Liver (tissue), 9 donors: ENCODE data around the gene EXD2. TPM values are rescaled to one million over a fixed set of nuclear protein-coding genes. Genes with fewer than 3 reads are reported as not detected.

Experiments
- DNase-seq: peaks from one replicate; pipeline ENCODE4 v3.0.0-alpha.2; 2017; ENCODE audit warnings: low spot score
- H3K27ac ChIP-seq, 2 donors: one replicate each; pipeline ENCODE4 v1.7.0; 2013; ENCODE audit warnings: inconsistent platforms in 2 of 2, low read length in 2 of 2, control low read depth in 1 of 2, low read depth in 1 of 2, mild to moderate bottlenecking in 1 of 2
- H3K27me3 ChIP-seq, 4 donors: one replicate each; pipeline versions ENCODE4 v1.6.1 to v1.7.0; 2013; ENCODE audit warnings: low read length in 3 of 4, inconsistent platforms in 1 of 4, mild to moderate bottlenecking in 1 of 4, moderate library complexity in 1 of 4; ENCODE audit not compliant: control insufficient read depth in 4 of 4, insufficient read depth in 4 of 4
- H3K36me3 ChIP-seq, 4 donors: one replicate each; pipeline versions ENCODE4 v1.6.1 to v1.7.0; 2013; ENCODE audit warnings: low read length in 3 of 4, mild to moderate bottlenecking in 3 of 4, low read depth in 1 of 4, moderate library complexity in 1 of 4; ENCODE audit not compliant: control insufficient read depth in 4 of 4, insufficient read depth in 3 of 4
- H3K4me1 ChIP-seq, 4 donors: one replicate each; pipeline versions ENCODE4 v1.6.1 to v1.7.0; 2013; ENCODE audit warnings: low read length in 3 of 4, mild to moderate bottlenecking in 3 of 4, moderate library complexity in 1 of 4; ENCODE audit not compliant: control insufficient read depth in 4 of 4, insufficient read depth in 4 of 4
- H3K4me3 ChIP-seq, 3 donors: one replicate each; pipeline versions ENCODE4 v1.6.1 to v1.7.0; 2013; ENCODE audit warnings: low read length in 3 of 3, control low read depth in 1 of 3, low read depth in 1 of 3, mild to moderate bottlenecking in 1 of 3
- H3K9ac ChIP-seq, 2 donors: one replicate each; pipeline ENCODE4 v1.7.0; 2013; ENCODE audit warnings: low read length in 2 of 2, mild to moderate bottlenecking in 2 of 2, moderate library complexity in 2 of 2, control low read depth in 1 of 2, low read depth in 1 of 2
- H3K9me3 ChIP-seq, 4 donors: one replicate each; pipeline versions ENCODE4 v1.6.1 to v1.7.0; 2013; ENCODE audit warnings: low read length in 3 of 4; ENCODE audit not compliant: control insufficient read depth in 4 of 4
- ATF3 ChIP-seq: IDR thresholded peaks from 2 replicates; pipeline ENCODE4 v1.6.1; 2016; ENCODE audit warnings: antibody characterized with exemption
- CTCF ChIP-seq: fragments of 150-350 bp; IDR thresholded peaks from 2 replicates; pipeline ENCODE4 v1.5.1; 2017; ENCODE audit warnings: improper control_type of control experiment, low read depth, low read length; ENCODE audit not compliant: missing input control
- EGR1 ChIP-seq, 2 donors: IDR thresholded peaks; 2 replicates each; pipeline ENCODE4 v1.6.1; 2016 to 2018; ENCODE audit warnings: antibody characterized with exemption in 2 of 2, low read depth in 2 of 2
- FOXA1 ChIP-seq: IDR thresholded peaks from 2 replicates; pipeline ENCODE4 v1.6.1; 2016; ENCODE audit warnings: antibody characterized with exemption
- FOXA2 ChIP-seq: IDR thresholded peaks from 2 replicates; pipeline ENCODE4 v1.6.1; 2016; ENCODE audit warnings: antibody characterized with exemption
- GABPA ChIP-seq, 2 donors: IDR thresholded peaks in 1 of 2; conservative IDR thresholded peaks in 1 of 2; 2 replicates each; pipeline ENCODE4 v1.6.1; 2016; ENCODE audit warnings: antibody characterized with exemption in 2 of 2, mild to moderate bottlenecking in 1 of 2, moderate library complexity in 1 of 2
- HNF4A ChIP-seq, 2 donors: conservative IDR thresholded peaks; 2 replicates each; pipeline ENCODE4 v1.6.1; 2016; ENCODE audit warnings: antibody characterized with exemption in 2 of 2, mild to moderate bottlenecking in 2 of 2
- HNF4G ChIP-seq: IDR thresholded peaks from 2 replicates; pipeline ENCODE4 v1.6.1; 2016; ENCODE audit warnings: antibody characterized with exemption
- JUND ChIP-seq, 2 donors: IDR thresholded peaks; 2 replicates each; pipeline ENCODE4 v1.6.1; 2016; ENCODE audit warnings: antibody characterized with exemption in 2 of 2
- MAX ChIP-seq: IDR thresholded peaks from 2 replicates; pipeline ENCODE4 v1.6.1; 2016; ENCODE audit warnings: antibody characterized with exemption
- NR2F2 ChIP-seq: IDR thresholded peaks from 2 replicates; pipeline ENCODE4 v1.6.1; 2016; ENCODE audit warnings: antibody characterized with exemption
- RAD21 ChIP-seq, 2 donors: IDR thresholded peaks; 2 replicates each; pipeline ENCODE4 v1.6.1; 2016; ENCODE audit warnings: antibody characterized with exemption in 2 of 2, mild to moderate bottlenecking in 2 of 2
- REST ChIP-seq: IDR thresholded peaks from 2 replicates; pipeline ENCODE4 v1.6.1; 2016; ENCODE audit warnings: antibody characterized with exemption, mild to moderate bottlenecking
- RXRA ChIP-seq, 2 donors: IDR thresholded peaks; 2 replicates each; pipeline ENCODE4 v1.6.1; 2017 to 2018; ENCODE audit warnings: antibody characterized with exemption in 2 of 2, mild to moderate bottlenecking in 1 of 2
- SP1 ChIP-seq: IDR thresholded peaks from 2 replicates; pipeline ENCODE4 v1.6.1; 2018; ENCODE audit warnings: antibody characterized with exemption, mild to moderate bottlenecking
- TAF1 ChIP-seq: conservative IDR thresholded peaks from 2 replicates; pipeline ENCODE4 v1.6.1; 2016; ENCODE audit warnings: antibody characterized with exemption, mild to moderate bottlenecking
- YY1 ChIP-seq: IDR thresholded peaks from 2 replicates; pipeline ENCODE4 v1.6.1; 2016; ENCODE audit warnings: antibody characterized with exemption, mild to moderate bottlenecking
- ZBTB33 ChIP-seq: IDR thresholded peaks from 2 replicates; pipeline ENCODE4 v1.6.1; 2016; ENCODE audit warnings: antibody characterized with exemption
- WGBS: extraction: QIAGEN DNeasy Blood & Tissue Kit; methylation state at CpG from one replicate; pipeline ENCODE4 v1.1.7; 2013; 5-methylcytosine and 5-hydroxymethylcytosine counted together
- polyA plus RNA-seq, 2 donors: library from polyadenylated mRNA; stranded (reverse) in 1 of 2; unstranded in 1 of 2; fragments of 200-250 nt in 1 of 2; fragments of >200 nt in 1 of 2; fragmentation: Nextera tagmentation in 1 of 2; extraction: Ambion mirVana in 1 of 2; gene quantifications; one replicate each; pipeline versions ENCODE4 v1.2.1 to v1.2.3, GENCODE V29; 2013 to 2015
- total RNA-seq, 2 donors: library from RNA; depleted of rRNA; stranded (reverse); fragments of >200 nt; gene quantifications; one replicate each; pipeline ENCODE4 v1.2.3, GENCODE V29; 2014
- donor health status: healthy.
- donor health status: healthy.
- donor health status: healthy.
- donor health status: healthy.
- donor health status: healthy.

Gene EXD2
- total and polyA plus RNA-seq, 4 donors = 4.7 to 8.8 (median 5.0) TPM

GRCh38 chr14:69156224-69156623 is 35.1 kb upstream of the EXD2 start:
- no peak overlapping the region for H3K4me3 ChIP-seq
- DNase-seq = no peak
- H3K27ac ChIP-seq = no peak overlapping the region
- no peaks in the 10 kb centered on the region for H3K27me3 ChIP-seq
- H3K36me3 ChIP-seq = no peaks in the 10 kb centered on the region
- H3K9me3 ChIP-seq = no peaks in the 10 kb centered on the region
- H3K4me1 ChIP-seq = peaks cover 0 to 8% (median 1%) of the 10 kb centered on the region in 4 donors
- H3K9ac ChIP-seq = no peak overlapping the region
- no peak for TF ChIP-seq FOXA1
- no peak for TF ChIP-seq NR2F2
- no peak for TF ChIP-seq CTCF
- no peak for TF ChIP-seq RAD21 (IDR thresholded peaks at IDR 0.05)
- TF ChIP-seq MAX = no peak
- TF ChIP-seq FOXA2 = no peak
- TF ChIP-seq EGR1 (IDR thresholded peaks at IDR 0.05; ENCODE audit: low read depth in 2 of 2) = no peak
- no peak for TF ChIP-seq GABPA (IDR thresholded peaks at IDR 0.05 in 1 of 2, conservative IDR thresholded peaks at IDR 0.05 in 1 of 2)
- TF ChIP-seq HNF4G = no peak
- no peak for TF ChIP-seq ATF3
- TF ChIP-seq HNF4A (conservative IDR thresholded peaks at IDR 0.05) = no peak
- no peak for TF ChIP-seq RXRA (IDR thresholded peaks at IDR 0.05)
- no peak for TF ChIP-seq JUND (IDR thresholded peaks at IDR 0.05)
- no peak for TF ChIP-seq ZBTB33
- TF ChIP-seq YY1 = no peak
- no peak for TF ChIP-seq REST
- no peak for TF ChIP-seq SP1
- TF ChIP-seq TAF1 = no peak

DNA sequence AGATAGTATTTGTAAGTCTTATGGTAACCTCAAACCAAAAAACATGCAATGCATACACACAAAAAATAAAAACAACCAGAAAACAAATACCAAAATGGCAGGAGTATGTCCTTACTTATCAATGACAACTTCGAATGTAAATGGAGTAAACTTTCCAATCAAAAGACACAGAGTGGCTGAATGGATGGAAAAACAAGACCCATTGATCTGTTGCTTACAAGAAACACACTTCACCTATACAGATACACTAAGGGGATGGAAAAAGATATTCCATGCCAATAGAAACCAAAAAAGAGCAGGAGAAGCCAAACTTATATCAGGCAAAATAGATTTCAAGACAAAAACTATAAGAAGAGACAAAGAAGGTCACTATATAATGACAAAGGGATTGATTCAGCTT is 29.7 kb upstream of the EXD2 start:
- no peak overlapping the region for H3K4me3 ChIP-seq
- 85% methylated on average over 1 of the region's 1 CpG for WGBS
- H3K4me1 ChIP-seq = no peaks in the 10 kb centered on the region
- H3K36me3 ChIP-seq = no peaks in the 10 kb centered on the region
- H3K27me3 ChIP-seq = no peaks in the 10 kb centered on the region
- no peak overlapping the region for H3K9ac ChIP-seq
- H3K27ac ChIP-seq = no peak overlapping the region
- no peaks in the 10 kb centered on the region for H3K9me3 ChIP-seq
- no peak for DNase-seq
- no peak for TF ChIP-seq ATF3
- TF ChIP-seq EGR1 (IDR thresholded peaks at IDR 0.05; ENCODE audit: low read depth in 2 of 2) = no peak
- no peak for TF ChIP-seq GABPA (IDR thresholded peaks at IDR 0.05 in 1 of 2, conservative IDR thresholded peaks at IDR 0.05 in 1 of 2)
- no peak for TF ChIP-seq RAD21 (IDR thresholded peaks at IDR 0.05)
- no peak for TF ChIP-seq ZBTB33
- no peak for TF ChIP-seq HNF4A (conservative IDR thresholded peaks at IDR 0.05)
- no peak for TF ChIP-seq YY1
- no peak for TF ChIP-seq MAX
- TF ChIP-seq REST = no peak
